Mesothelial cell of epicardium (in vitro differentiated cells): ENCODE measurements around the gene NTM. TPM values are rescaled to one million over a fixed set of nuclear protein-coding genes. Genes with fewer than 3 reads are reported as not detected.

Source experiments
- DNase-seq, 2 experiments: peaks; one replicate each; pipeline ENCODE4 v3.0.0; 2021; ENCODE audit warnings: low spot score in 2 of 2; ENCODE audit not compliant: unreplicated experiment in 2 of 2
- H3K27ac Mint-ChIP-seq: 2 replicates; pipeline ENCODE4 v1.8.0; 2021; ENCODE audit warnings: mixed read lengths
- H3K27me3 Mint-ChIP-seq: 2 replicates; pipeline ENCODE4 v1.8.0; 2021; ENCODE audit warnings: low read depth, mixed read lengths
- H3K36me3 Mint-ChIP-seq: 2 replicates; pipeline ENCODE4 v1.8.0; 2021; ENCODE audit warnings: mixed read lengths
- H3K4me1 Mint-ChIP-seq: 2 replicates; pipeline ENCODE4 v1.8.0; 2021; ENCODE audit warnings: mixed read lengths
- H3K4me3 Mint-ChIP-seq: 2 replicates; pipeline ENCODE4 v1.8.0; 2021; ENCODE audit warnings: mild to moderate bottlenecking, moderate library complexity, mixed read lengths
- H3K9me3 Mint-ChIP-seq: 2 replicates; pipeline ENCODE4 v1.8.0; 2021; ENCODE audit warnings: mixed read lengths
- CTCF ChIP-seq: fragments of 200-600 bp; sonication (generic); IDR thresholded peaks from one replicate; pipeline ENCODE4 v1.5.0; 2021; ENCODE audit warnings: antibody characterized with exemption; ENCODE audit not compliant: unreplicated experiment
- total RNA-seq: library from RNA; stranded (reverse); gene quantifications from 3 replicates; pipeline ENCODE4 v1.2.1, GENCODE V29; 2021

Gene NTM
- total RNA-seq, 1 donor from 2014 or later: 3.9 TPM

DNA sequence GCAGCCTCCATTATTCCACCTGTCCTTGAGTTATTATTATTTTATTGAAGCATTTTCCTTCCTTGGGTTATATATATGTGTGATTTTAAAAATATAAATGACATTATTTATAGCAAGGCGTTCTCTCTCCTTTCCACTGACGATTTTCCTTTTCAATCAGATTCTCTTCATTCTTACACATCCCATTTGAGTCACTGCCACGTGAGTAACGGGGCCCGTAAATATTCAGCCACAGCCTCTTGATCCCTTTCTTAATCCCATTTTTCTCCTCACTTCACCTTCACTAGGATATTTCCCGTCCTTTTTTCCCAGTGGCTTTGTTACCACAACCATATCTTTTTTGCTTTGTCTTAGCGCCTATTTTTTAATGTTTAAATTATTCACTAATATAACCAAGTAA lies 396.2 kb downstream of the NTM start:
- H3K4me3 Mint-ChIP-seq: no peak overlapping the region

DNA sequence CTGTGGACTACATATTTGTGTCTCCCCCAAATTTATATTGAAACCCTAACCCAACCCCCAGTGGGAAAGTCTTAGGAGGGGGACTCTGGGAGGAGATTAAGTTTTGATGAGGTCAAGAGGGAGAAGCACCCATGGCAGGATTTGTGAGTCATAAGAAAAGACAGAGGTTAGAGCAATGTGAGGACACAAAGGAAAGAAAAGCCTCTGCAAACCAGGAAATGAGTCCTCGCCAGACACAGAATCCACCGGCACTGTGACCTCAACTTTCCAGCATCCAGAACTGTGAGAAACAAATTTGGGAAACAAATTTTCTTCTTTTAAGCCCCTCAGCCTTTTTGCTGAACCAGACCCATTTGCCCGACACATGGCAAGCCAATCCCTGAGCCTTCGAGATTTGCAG lies 397.0 kb downstream of the NTM start:
- peaks cover 71% of the 10 kb centered on the region for H3K27me3 Mint-ChIP-seq
- H3K9me3 Mint-ChIP-seq: no peaks in the 10 kb centered on the region
- H3K27ac Mint-ChIP-seq: no peak overlapping the region
- no peak overlapping the region for H3K4me3 Mint-ChIP-seq
- no peak for TF ChIP-seq CTCF
- no peaks in the 10 kb centered on the region for H3K4me1 Mint-ChIP-seq
- no peaks in the 10 kb centered on the region for H3K36me3 Mint-ChIP-seq
- DNase-seq: no peak

More for the DNA sequence above, 396.2 kb downstream of the NTM start:
- Mint-ChIP-seq H3K9me3 (no peaks in the 10 kb centered on the region), H3K27ac (no peak overlapping the region), H3K4me1 (no peaks in the 10 kb centered on the region), H3K27me3 (peaks cover 68% of the 10 kb centered on the region), H3K36me3 (no peaks in the 10 kb centered on the region)
- DNase-seq: no peak
- TF ChIP-seq CTCF: no peak

DNA sequence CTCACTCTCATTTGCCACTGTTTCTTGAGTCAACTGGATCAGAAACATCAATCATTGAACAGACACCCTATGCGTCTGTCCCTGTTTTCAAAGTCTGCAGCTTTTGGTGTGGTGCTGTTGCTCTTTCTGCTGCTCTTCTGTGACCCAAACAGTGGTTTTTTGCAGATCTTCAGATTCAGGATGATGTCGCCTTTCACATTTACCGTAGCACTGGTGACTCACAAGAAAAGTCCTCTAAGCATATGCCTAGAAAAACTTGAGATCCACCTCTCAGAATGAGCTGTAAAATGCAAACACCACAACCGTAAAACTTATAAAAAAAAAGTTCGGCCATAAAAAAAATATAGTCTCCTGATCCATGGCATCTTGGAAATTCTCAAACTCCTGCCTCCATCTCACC lies 400.4 kb downstream of the NTM start:
- DNase-seq: no peak
- Mint-ChIP-seq H3K27me3 (peaks cover 72% of the 10 kb centered on the region), H3K4me3 (no peak overlapping the region), H3K27ac (no peak overlapping the region), H3K36me3 (no peaks in the 10 kb centered on the region), H3K4me1 (no peaks in the 10 kb centered on the region), H3K9me3 (no peaks in the 10 kb centered on the region)
- no peak for TF ChIP-seq CTCF

DNA sequence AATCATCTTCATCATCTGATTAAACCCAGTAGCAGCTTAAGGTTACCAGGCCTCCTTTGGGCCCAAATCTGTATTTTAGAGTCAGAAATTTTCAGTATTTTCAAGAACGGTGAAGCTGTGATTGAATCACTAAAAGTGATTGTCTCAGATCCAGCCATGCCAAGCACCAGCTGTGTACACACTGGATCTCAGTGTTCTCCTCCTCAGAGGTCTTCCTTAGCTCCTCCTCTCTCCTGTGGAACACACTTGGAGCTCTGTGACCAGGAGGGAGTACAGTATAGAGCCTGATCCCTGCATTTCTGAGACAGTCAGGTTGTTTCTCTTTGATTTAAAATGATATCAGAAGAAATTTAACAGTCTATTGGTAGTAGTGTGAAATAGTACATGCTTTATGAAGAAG lies 401.1 kb downstream of the NTM start:
- no peaks in the 10 kb centered on the region for H3K36me3 Mint-ChIP-seq
- H3K27me3 Mint-ChIP-seq: peaks cover 73% of the 10 kb centered on the region
- no peak for DNase-seq
- no peak overlapping the region for H3K4me3 Mint-ChIP-seq
- no peak overlapping the region for H3K27ac Mint-ChIP-seq
- no peaks in the 10 kb centered on the region for H3K9me3 Mint-ChIP-seq
- no peak for TF ChIP-seq CTCF
- H3K4me1 Mint-ChIP-seq: no peaks in the 10 kb centered on the region

GRCh38 chr11:131773626-131774025 lies 403.2 kb downstream of the NTM start:
- no peak overlapping the region for H3K27ac Mint-ChIP-seq
- no peak for TF ChIP-seq CTCF
- no peaks in the 10 kb centered on the region for H3K9me3 Mint-ChIP-seq

GRCh38 chr11:131776211-131776610 lies 405.8 kb downstream of the NTM start:
- TF ChIP-seq CTCF: no peak
- H3K27me3 Mint-ChIP-seq: peaks cover 78% of the 10 kb centered on the region

More at GRCh38 chr11:131773626-131774025, 403.2 kb downstream of the NTM start:
- Mint-ChIP-seq H3K27me3 (peaks cover 73% of the 10 kb centered on the region), H3K4me3 (no peak overlapping the region), H3K36me3 (no peaks in the 10 kb centered on the region), H3K4me1 (no peaks in the 10 kb centered on the region)
- DNase-seq: no peak

More at GRCh38 chr11:131776211-131776610, 405.8 kb downstream of the NTM start:
- Mint-ChIP-seq H3K9me3 (no peaks in the 10 kb centered on the region), H3K36me3 (no peaks in the 10 kb centered on the region), H3K4me3 (no peak overlapping the region), H3K27ac (no peak overlapping the region), H3K4me1 (no peaks in the 10 kb centered on the region)
- no peak for DNase-seq
